ENCODE data around the gene C3orf33.

DNA sequence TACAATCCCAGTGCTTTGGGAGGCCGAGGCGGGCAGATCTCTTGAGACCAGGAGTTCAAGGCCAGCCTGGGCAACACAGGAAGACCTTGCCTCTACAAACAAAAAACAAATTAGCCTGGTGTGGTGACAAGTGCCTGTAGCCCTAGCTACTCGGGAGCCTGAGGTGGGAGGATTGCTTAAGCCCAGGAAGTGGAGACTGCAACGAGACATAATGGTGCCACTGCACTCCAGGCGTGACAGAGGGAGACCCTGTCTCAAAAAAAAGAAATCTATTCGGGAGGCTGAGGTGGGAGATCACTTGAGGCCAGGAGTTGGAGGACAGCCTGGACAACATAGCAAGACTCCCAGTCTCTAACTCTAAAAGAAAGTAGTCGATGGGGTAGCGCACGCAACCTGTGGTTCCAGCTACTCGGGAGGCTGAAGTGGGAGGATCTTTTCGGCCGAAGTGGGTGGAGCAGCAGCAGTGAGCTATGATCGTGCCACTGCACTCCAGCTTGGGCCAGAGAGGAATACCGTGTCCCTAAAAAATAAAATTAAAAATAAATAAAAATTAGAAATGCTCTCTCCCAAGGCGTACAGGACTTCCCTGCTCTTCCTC, 775 bp downstream of the C3orf33 start:
- TF ChIP-seq, protein P1, sequence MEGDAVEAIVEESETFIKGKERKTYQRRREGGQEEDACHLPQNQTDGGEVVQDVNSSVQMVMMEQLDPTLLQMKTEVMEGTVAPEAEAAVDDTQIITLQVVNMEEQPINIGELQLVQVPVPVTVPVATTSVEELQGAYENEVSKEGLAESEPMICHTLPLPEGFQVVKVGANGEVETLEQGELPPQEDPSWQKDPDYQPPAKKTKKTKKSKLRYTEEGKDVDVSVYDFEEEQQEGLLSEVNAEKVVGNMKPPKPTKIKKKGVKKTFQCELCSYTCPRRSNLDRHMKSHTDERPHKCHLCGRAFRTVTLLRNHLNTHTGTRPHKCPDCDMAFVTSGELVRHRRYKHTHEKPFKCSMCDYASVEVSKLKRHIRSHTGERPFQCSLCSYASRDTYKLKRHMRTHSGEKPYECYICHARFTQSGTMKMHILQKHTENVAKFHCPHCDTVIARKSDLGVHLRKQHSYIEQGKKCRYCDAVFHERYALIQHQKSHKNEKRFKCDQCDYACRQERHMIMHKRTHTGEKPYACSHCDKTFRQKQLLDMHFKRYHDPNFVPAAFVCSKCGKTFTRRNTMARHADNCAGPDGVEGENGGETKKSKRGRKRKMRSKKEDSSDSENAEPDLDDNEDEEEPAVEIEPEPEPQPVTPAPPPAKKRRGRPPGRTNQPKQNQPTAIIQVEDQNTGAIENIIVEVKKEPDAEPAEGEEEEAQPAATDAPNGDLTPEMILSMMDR (IDR thresholded peaks at IDR 0.05) = no peak
- TF ChIP-seq POLR2A (IDR thresholded peaks at IDR 0.05) = no peak

Measured in thyroid gland (tissue), 4 donors.